ENCODE results near the gene LAGE3. TPM values are rescaled to one million over a fixed set of nuclear protein-coding genes. Genes with fewer than 3 reads are reported as not detected.

Gene LAGE3
- total RNA-seq, 4 donors from 2014 or later: 3.0 to 28.4 (median 23.3) TPM; not detected in 1

DNA sequence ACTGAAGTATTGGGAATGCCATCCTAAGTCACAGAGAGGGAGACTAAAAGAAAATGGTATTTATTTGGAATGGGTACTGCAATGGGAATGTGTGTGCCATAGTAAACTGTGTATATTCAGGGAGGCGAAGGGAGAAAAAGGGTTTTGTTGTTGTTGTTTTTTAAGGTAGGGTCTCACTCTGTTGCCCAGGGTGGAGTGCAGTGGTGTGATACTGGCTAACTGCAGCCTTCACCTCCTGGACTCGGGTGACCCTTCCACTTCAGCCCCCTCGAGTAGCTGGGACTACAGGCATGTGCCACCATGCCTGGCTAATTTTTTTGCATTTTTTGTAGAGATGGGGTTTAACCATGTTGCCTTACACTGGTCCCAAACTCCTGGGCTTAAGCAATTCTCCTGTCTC, 15.6 kb upstream of the LAGE3 start:
- Histone ChIP-seq H3K4me1 (peaks cover 0 to under 1% (median under 1%) of the 10 kb centered on the region in 4 donors), H3K9me3 (no peaks in the 10 kb centered on the region), H3K27me3 (no peaks in the 10 kb centered on the region), H3K4me3 (no peak overlapping the region), H3K36me3 (no peaks in the 10 kb centered on the region), H3K27ac (no peak overlapping the region)
- TF ChIP-seq POLR2A (IDR thresholded peaks at IDR 0.05): no peak
- TF ChIP-seq EP300 (IDR thresholded peaks at IDR 0.05; ENCODE audit: low read depth): no peak
- TF ChIP-seq POLR2AphosphoS5 (IDR thresholded peaks at IDR 0.05): no peak
- TF ChIP-seq, protein P1, sequence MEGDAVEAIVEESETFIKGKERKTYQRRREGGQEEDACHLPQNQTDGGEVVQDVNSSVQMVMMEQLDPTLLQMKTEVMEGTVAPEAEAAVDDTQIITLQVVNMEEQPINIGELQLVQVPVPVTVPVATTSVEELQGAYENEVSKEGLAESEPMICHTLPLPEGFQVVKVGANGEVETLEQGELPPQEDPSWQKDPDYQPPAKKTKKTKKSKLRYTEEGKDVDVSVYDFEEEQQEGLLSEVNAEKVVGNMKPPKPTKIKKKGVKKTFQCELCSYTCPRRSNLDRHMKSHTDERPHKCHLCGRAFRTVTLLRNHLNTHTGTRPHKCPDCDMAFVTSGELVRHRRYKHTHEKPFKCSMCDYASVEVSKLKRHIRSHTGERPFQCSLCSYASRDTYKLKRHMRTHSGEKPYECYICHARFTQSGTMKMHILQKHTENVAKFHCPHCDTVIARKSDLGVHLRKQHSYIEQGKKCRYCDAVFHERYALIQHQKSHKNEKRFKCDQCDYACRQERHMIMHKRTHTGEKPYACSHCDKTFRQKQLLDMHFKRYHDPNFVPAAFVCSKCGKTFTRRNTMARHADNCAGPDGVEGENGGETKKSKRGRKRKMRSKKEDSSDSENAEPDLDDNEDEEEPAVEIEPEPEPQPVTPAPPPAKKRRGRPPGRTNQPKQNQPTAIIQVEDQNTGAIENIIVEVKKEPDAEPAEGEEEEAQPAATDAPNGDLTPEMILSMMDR (IDR thresholded peaks at IDR 0.05): no peak
- in situ Hi-C loops (cut with MboI; ENCODE audit: low pct_ligation_motif_present in 1 of 4, low pct_unique_long_range_greater_than_20kb in 1 of 4, low sequenced_read_pairs in 3 of 4): no loop called here
- no peak for DNase-seq
- intact Hi-C loops (cut with DNase I; ENCODE audit: low total_unique reads): no loop called here
- WGBS, 2 donors (ENCODE audit: low coverage in 1 of 2): 69% methylated on average over 3 of the region's 3 CpGs; no CpG with 5 or more reads in 1 of the 2 donors

- Histone ChIP-seq H3K36me3 (no peaks in the 10 kb centered on the region), H3K9me3 (no peaks in the 10 kb centered on the region), H3K27ac (peak within 1 kb of the TSS; percentile 93 to 99 (median 96)), H3K4me3 (peak within 1 kb of the TSS; percentile 50 to 79 (median 61)), H3K27me3 (no peaks in the 10 kb centered on the region), H3K4me1 (peaks cover 0 to 16% (median 10%) of the 10 kb centered on the region in 4 donors)
- DNase-seq: peak; percentile 94
- intact Hi-C loops (cut with DNase I; ENCODE audit: low total_unique reads) (no loop called here), in situ Hi-C loops (cut with MboI; ENCODE audit: low pct_ligation_motif_present in 1 of 4, low pct_unique_long_range_greater_than_20kb in 1 of 4, low sequenced_read_pairs in 3 of 4) (no loop called here)
- 0 to 33% methylated on average over 1 to 49 of the region's 71 CpGs for WGBS, 2 donors (ENCODE audit: low coverage in 1 of 2)
- TF ChIP-seq POLR2A (IDR thresholded peaks at IDR 0.05) (peak; percentile 90), EP300 (IDR thresholded peaks at IDR 0.05; ENCODE audit: low read depth) (no peak), POLR2AphosphoS5 (IDR thresholded peaks at IDR 0.05) (peak; percentile 88 to 93 (median 91))
- TF ChIP-seq, protein P1 (IDR thresholded peaks at IDR 0.05): no peak
Measured at GRCh38 chrX:154490414-154491083, 11.5 kb upstream of the LAGE3 start, which contains the start of gene SLC10A3. SLC10A3 (minus strand) TSS chrX:154490629; CDS start chrX:154488940, 1,689 bp downstream.

DNA sequence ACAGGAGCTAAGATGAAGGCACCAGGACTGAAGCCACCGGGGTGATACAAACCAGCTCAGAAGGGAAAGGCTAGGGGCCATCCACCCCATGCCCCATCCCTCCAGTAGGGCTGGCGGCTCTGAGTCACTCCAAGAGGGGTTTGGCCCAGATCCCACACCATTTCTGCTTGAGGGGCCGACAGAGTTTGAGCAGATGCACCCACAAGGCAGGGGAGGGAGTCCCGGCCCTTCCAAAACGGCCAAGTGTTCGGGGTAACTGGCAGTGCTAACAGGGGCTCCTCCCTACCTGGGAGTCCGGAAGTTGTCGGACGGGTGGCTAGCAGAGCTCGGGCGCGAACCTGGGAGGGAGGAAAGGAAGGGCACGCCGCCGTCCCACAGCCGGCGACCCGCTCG, 10.9 kb upstream of the LAGE3 start:
- intact Hi-C loops (cut with DNase I; ENCODE audit: low total_unique reads) (no loop called here), in situ Hi-C loops (cut with MboI; ENCODE audit: low pct_ligation_motif_present in 1 of 4, low pct_unique_long_range_greater_than_20kb in 1 of 4, low sequenced_read_pairs in 3 of 4) (no loop called here)
- Histone ChIP-seq H3K27me3 (no peaks in the 10 kb centered on the region), H3K27ac (peak overlapping the region; percentile 93 to 99 (median 96)), H3K4me3 (peak overlapping the region; percentile 50 to 79 (median 61)), H3K9me3 (no peaks in the 10 kb centered on the region), H3K36me3 (no peaks in the 10 kb centered on the region), H3K4me1 (peaks cover 4 to 22% (median 13%) of the 10 kb centered on the region in 4 donors)
- TF ChIP-seq POLR2AphosphoS5 (IDR thresholded peaks at IDR 0.05) (no peak), EP300 (IDR thresholded peaks at IDR 0.05; ENCODE audit: low read depth) (no peak), POLR2A (IDR thresholded peaks at IDR 0.05) (no peak)
- TF ChIP-seq, protein P1 (IDR thresholded peaks at IDR 0.05): no peak
- 34% methylated on average over 13 of the region's 19 CpGs; no CpG with 5 or more reads in 1 of the 2 donors for WGBS, 2 donors (ENCODE audit: low coverage in 1 of 2)
- DNase-seq: peak; percentile 30

- intact Hi-C loops (cut with DNase I; ENCODE audit: low total_unique reads): no loop called here
- Histone ChIP-seq H3K27ac (peak overlapping the region; percentile 93 to 99 (median 96)), H3K4me3 (peak overlapping the region in 1 of 4 donors; percentile 70)
Measured at GRCh38 chrX:154489182-154489581, 10.1 kb upstream of the LAGE3 start.

More at GRCh38 chrX:154489182-154489581, 10.1 kb upstream of the LAGE3 start:
- Histone ChIP-seq H3K9me3 (no peaks in the 10 kb centered on the region), H3K4me1 (peaks cover 8 to 27% (median 13%) of the 10 kb centered on the region in 4 donors), H3K36me3 (no peaks in the 10 kb centered on the region), H3K27me3 (no peaks in the 10 kb centered on the region)
- WGBS, 2 donors (ENCODE audit: low coverage in 1 of 2): 93% methylated on average over 4 of the region's 4 CpGs; no CpG with 5 or more reads in 1 of the 2 donors
- in situ Hi-C loops (cut with MboI; ENCODE audit: low pct_ligation_motif_present in 1 of 4, low pct_unique_long_range_greater_than_20kb in 1 of 4, low sequenced_read_pairs in 3 of 4): no loop called here
- no peak for TF ChIP-seq POLR2AphosphoS5 (IDR thresholded peaks at IDR 0.05)
- TF ChIP-seq, protein P1 (IDR thresholded peaks at IDR 0.05): no peak
- TF ChIP-seq POLR2A (IDR thresholded peaks at IDR 0.05): no peak
- no peak for DNase-seq
